NT2/D1 (cell line): ENCODE measurements around the gene C2orf42.

Experiments used
- SUZ12 ChIP-seq: IDR thresholded peaks from 2 replicates; pipeline ENCODE4 v1.6.1; 2011; ENCODE audit not compliant: insufficient read length, insufficient read depth; ENCODE audit errors: extremely low read depth
- YY1 ChIP-seq: IDR thresholded peaks from 2 replicates; pipeline ENCODE4 v1.6.1; 2011; ENCODE audit not compliant: insufficient read length, insufficient read depth
- ZNF274 ChIP-seq: IDR thresholded peaks from 2 replicates; pipeline ENCODE4 v1.6.1; 2011; ENCODE audit warnings: mild to moderate bottlenecking, low read depth, low read length

- TF ChIP-seq YY1 (no peak), ZNF274 (no peak), SUZ12 (no peak)
These were observed 57.1 kb downstream of the C2orf42 start for GRCh38 chr2:70133491-70134322.
